Dendritic cell treated with granulocyte-macrophage colony-stimulating factor and Interleukin-4, amounts not matched to agents 40 ng/mL and 50 ng/mL, for 4 days (primary cell): ENCODE measurements around the gene SZT2.
"Not testable (repeated sequence)": the region's sequence is repeated elsewhere in the genome, so short reads cannot be mapped to it uniquely, and the experiment has no call there.

Source experiments
- H3K27ac Mint-ChIP-seq: one replicate; pipeline ENCODE4 v1.8.0; 2022; ENCODE audit warnings: mild to moderate bottlenecking, mixed read lengths
- H3K27me3 Mint-ChIP-seq: one replicate; pipeline ENCODE4 v1.8.0; 2022; ENCODE audit warnings: mild to moderate bottlenecking, mixed read lengths
- H3K36me3 Mint-ChIP-seq: one replicate; pipeline ENCODE4 v1.8.0; 2022; ENCODE audit warnings: low read depth, mixed read lengths
- H3K4me1 Mint-ChIP-seq: one replicate; pipeline ENCODE4 v1.8.0; 2022; ENCODE audit warnings: low read depth, mixed read lengths
- H3K4me3 Mint-ChIP-seq: one replicate; pipeline ENCODE4 v1.8.0; 2022; ENCODE audit warnings: mild to moderate bottlenecking, moderate library complexity, mixed read lengths
- H3K9me3 Mint-ChIP-seq: one replicate; pipeline ENCODE4 v1.8.0; 2022; ENCODE audit warnings: mixed read lengths
- intact Hi-C: fragments of 100-400 bp; cut with micrococcal nuclease; formaldehyde crosslinking; loops from one replicate; pipeline ENCODE4 v1.15.0; 2022

The SZT2 gene

DNA sequence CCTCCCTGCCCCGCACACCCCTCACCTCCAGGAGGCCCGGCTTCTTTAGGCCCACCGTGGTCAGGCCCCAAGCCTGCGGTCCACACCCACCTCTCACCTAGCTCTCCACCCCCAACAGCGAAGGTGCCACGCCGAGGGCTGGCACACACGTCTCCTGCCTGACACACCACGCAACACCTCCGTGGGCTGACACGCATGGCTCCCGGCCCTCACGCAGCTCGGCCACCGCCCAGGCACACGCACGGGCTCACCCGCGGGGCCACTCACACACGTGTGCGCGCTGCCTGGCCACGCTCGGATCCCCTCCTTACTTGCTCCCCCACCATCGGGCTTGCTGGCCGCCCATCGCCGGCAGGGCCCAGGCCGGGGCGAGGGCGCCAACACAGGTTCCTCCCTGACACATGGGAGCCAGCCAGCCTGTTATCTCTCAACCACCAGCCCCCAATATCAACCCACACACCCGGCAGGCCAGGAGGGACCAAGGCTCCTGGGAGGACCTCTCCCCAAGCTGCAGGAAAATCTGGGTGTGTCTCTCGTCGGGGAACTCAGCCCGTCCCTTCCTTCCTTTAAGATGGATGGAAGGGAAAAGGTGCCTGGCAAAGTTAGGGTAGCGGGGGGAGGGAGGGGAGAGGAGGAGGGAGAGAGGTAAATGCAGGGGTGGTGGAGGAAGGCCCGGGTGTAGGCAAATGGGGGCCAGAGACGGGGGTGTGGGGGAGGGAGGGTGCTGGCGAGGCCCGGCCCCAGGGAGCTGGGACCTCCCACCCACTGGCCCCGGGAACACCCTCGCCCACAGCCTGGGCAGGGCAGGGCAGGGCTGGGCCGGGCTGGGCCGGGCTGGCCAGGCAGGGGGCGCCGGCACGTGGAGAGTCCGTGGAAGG lies 22.4 kb upstream of the SZT2 start:
- peak overlapping the region; percentile 96 for H3K4me3 Mint-ChIP-seq
- H3K4me1 Mint-ChIP-seq = peaks cover 64% of the 10 kb centered on the region

DNA sequence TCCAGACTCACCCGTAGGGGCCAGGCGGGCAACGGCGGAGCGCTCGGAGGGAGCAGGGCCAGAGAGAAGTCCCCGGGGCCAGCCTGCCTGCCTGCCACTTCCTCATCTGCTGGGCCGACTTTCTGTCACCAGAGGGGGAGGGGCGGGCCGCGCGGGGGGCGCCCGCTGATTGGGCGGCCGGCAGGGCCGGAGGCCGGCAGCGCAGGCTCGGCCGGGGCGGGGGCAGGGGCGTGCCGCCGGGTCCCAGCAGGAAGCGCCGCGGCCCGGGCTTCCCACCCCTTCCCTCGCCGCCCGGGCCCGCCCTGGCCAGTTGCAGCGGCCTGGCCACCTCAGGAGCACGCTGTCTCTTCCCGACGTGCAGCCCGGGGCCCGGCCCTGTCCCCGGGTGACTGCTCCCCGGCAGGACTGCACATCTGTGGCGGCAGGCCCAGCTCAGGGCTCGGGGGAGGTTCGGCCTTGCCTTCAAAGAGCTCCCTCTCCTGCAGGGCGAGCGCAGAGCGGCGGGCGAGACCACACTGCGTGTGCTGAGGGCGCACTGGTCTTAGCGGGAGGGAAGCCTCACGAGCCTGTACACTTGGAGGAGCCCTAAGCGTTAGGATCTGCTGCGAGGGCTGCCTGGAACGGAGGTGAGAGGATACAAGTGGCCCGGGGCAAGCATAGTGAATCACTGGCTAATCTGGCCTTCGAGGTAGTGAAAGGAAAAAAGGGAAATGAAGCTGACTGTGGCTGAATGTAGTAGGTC lies 21.6 kb upstream of the SZT2 start, which contains the start of gene ELOVL1:
ELOVL1 (minus strand) TSS at position 108 of the 742 bp plus-strand sequence. CDS start 2,402 bp downstream, outside the sequence.
- peaks cover 58% of the 10 kb centered on the region for H3K36me3 Mint-ChIP-seq
- H3K27me3 Mint-ChIP-seq = no peaks in the 10 kb centered on the region
- H3K4me1 Mint-ChIP-seq = peaks cover 56% of the 10 kb centered on the region
- peak within 1 kb of the TSS; percentile 98 for H3K4me3 Mint-ChIP-seq
- no peaks in the 10 kb centered on the region for H3K9me3 Mint-ChIP-seq
- intact Hi-C loops = loop anchor here (1.0 kb wide), 2 partner anchors 10 to 13 kb away; partner anchors contain the start of gene CDC20
- H3K27ac Mint-ChIP-seq = peak within 1 kb of the TSS; percentile 99

More for the DNA sequence above, 22.4 kb upstream of the SZT2 start:
- H3K27ac Mint-ChIP-seq = peak overlapping the region; percentile 99
- no peaks in the 10 kb centered on the region for H3K9me3 Mint-ChIP-seq
- no peaks in the 10 kb centered on the region for H3K27me3 Mint-ChIP-seq
- peaks cover 66% of the 10 kb centered on the region for H3K36me3 Mint-ChIP-seq
- intact Hi-C loops = no loop called here

DNA sequence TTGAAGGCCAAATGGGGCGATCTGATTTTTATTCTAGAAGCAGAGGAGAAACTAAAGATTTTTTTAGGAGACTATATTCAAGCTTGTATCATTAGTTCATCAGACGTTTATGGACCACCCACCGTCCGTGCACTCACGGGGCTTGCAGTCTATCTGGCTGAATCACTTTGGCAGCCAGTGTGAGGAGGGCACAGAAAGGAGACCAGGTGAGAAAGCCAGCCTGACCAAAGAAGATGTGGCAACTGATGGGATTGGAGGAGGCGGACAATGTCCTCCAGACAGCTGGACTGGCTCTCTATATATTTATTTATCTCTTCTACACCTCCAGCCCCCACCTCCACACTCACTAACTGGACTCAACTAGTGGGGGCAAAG lies 21.1 kb upstream of the SZT2 start:
- H3K4me3 Mint-ChIP-seq = peak overlapping the region; percentile 98
- peaks cover 51% of the 10 kb centered on the region for H3K4me1 Mint-ChIP-seq
- no peaks in the 10 kb centered on the region for H3K9me3 Mint-ChIP-seq
- peaks cover 52% of the 10 kb centered on the region for H3K36me3 Mint-ChIP-seq
- intact Hi-C loops = loop anchor here (1.0 kb wide), 2 partner anchors 10 to 13 kb away; partner anchors contain the start of gene CDC20
- H3K27me3 Mint-ChIP-seq = no peaks in the 10 kb centered on the region
- H3K27ac Mint-ChIP-seq = peak overlapping the region; percentile 99

DNA sequence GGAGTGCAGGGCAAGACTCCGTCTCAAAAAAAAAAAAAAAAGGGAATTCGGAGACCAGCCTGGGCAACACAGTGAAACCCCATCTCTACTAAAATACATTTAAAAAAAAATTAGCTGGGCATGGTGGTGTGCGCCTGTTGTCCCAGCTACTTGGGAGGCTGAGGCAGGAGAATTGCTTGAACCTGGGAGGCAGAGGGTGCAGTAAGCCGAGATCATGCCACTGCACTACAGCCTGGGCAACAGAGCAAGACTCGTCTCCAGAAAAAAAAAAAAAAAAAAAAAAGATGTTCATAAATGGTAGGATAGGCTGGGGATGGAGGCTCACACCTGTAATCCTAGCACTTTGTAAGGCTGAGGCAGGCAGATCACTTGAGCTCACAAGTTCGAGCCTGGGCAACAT lies 19.9 kb upstream of the SZT2 start:
- H3K9me3 Mint-ChIP-seq = not testable (repeated sequence)

DNA sequence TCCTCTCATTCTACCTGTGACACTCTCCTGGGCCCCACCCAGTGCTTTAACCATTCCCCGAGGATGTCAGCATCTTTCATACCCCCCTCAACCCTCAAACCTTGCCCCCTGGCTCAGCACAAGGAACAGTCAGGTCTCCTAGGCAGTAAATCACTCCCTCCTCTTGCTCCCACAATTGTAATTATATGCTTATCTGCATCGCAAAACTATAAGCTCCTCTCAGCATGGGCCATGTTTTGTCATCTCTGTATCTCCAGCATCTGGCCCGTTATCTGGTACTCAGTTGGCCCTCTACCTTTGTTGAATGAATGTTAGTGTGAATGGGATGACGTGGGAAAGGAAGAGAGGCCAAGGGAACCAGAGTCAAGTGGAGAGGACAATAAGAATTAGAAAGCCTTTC lies 19.1 kb upstream of the SZT2 start:
- intact Hi-C loops = no loop called here
- Mint-ChIP-seq H3K4me1 (peaks cover 36% of the 10 kb centered on the region), H3K9me3 (no peaks in the 10 kb centered on the region), H3K27ac (peak overlapping the region; percentile 23), H3K27me3 (no peaks in the 10 kb centered on the region), H3K36me3 (peaks cover 33% of the 10 kb centered on the region), H3K4me3 (no peak overlapping the region)

More for the DNA sequence above, 19.9 kb upstream of the SZT2 start:
- H3K36me3 Mint-ChIP-seq = peaks cover 40% of the 10 kb centered on the region
- H3K4me3 Mint-ChIP-seq, intact Hi-C loops, H3K27me3 Mint-ChIP-seq, H3K27ac Mint-ChIP-seq: not testable (repeated sequence)
- peaks cover 39% of the 10 kb centered on the region for H3K4me1 Mint-ChIP-seq

DNA sequence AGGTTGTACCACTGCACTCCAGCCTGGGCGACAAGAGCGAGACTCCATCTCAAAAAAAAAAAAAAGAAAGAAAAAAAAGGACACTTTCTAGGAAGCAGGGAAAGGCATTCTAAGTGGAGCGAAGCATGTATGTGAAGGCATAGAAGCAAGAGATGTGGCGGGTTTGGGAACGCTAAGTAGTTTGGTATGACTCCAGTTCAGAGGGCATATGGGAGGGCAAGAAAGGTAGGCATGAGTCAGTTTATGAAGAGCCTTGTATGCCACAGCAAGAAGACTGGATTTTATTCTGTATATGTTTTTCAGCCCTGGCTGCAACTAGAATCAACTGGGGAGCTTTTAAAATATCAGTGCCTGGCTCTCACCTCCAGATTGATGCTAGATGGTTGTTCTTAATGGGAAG lies 17.5 kb upstream of the SZT2 start:
- Mint-ChIP-seq H3K4me1 (peaks cover 30% of the 10 kb centered on the region), H3K27me3 (no peaks in the 10 kb centered on the region), H3K4me3 (no peak overlapping the region), H3K36me3 (peaks cover 26% of the 10 kb centered on the region), H3K27ac (no peak overlapping the region), H3K9me3 (no peaks in the 10 kb centered on the region)
- intact Hi-C loops = no loop called here

DNA sequence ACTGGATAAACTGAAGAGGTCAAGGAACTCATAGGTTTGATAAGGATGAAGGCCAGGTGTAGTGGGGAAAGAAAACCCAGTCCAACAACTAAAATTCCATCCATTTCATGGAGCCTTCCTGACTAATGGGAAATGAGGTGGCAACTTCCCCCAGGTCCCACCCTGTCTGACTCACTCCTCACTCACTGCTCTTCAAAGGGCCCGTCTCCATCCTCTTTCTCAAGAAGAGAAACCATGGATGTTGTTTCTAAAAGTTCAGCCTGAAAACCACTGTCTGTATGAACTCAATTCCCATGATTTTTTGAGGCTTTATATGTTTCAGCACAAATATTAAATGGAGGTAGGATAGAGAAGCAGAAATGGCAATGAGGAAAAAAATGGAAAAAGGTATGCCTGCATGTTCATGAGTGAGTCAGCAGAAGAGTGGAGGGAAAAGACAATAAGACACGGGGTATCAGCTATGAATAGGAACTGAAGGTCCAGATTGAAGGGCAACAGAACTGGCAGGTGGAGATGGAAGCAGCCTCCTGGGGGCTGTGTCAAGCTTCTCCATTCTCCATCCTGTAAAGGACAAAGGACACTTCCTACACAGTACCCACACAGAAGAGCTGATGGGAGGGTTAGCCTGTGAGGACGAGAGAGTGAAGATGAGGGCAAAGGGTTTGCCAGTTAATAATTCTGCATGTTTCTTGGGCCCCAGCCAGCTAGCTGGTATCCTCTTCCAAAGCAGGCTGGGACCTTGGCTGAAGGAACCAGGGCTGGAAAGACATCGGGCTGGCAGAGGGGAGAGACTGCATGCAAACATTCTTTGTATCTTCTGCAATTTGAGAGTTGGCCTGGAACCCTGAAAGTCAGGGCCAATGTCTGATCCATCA lies 16.4 kb upstream of the SZT2 start:
- peaks cover 31% of the 10 kb centered on the region for H3K4me1 Mint-ChIP-seq
- intact Hi-C loops = no loop called here
- no peak overlapping the region for H3K27ac Mint-ChIP-seq
- no peak overlapping the region for H3K4me3 Mint-ChIP-seq
- peaks cover 24% of the 10 kb centered on the region for H3K36me3 Mint-ChIP-seq
- no peaks in the 10 kb centered on the region for H3K27me3 Mint-ChIP-seq
- no peaks in the 10 kb centered on the region for H3K9me3 Mint-ChIP-seq

DNA sequence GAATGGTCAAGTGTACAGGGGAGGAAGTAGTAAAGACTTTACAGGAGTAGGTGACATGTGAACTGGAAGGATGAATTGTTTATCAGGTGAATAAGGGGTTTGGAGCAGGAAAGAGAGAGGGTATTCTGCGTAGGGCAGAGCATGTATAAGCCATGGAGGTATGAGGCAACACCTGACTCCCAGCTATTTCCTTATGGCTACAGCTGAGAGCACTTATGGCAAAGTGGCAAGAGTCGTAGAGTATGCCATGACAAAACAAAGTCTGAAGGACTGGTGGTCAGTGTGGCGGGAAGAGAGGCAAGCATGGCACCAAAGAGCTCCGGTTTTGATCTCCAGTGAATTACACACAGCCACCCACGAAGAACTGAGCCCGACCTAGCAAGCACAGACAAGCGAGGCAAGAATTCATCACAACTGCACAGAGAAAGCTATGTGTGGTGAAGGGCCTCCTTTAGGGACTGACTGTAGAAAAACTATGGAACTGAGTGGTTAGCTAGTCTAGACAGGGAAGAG lies 12.9 kb upstream of the SZT2 start:
- peaks cover 48% of the 10 kb centered on the region for H3K4me1 Mint-ChIP-seq
- no peak overlapping the region for H3K4me3 Mint-ChIP-seq
- H3K36me3 Mint-ChIP-seq = peaks cover 44% of the 10 kb centered on the region
- H3K9me3 Mint-ChIP-seq = no peaks in the 10 kb centered on the region
- H3K27ac Mint-ChIP-seq = peak overlapping the region; percentile 29
- H3K27me3 Mint-ChIP-seq = no peaks in the 10 kb centered on the region
- intact Hi-C loops = no loop called here

DNA sequence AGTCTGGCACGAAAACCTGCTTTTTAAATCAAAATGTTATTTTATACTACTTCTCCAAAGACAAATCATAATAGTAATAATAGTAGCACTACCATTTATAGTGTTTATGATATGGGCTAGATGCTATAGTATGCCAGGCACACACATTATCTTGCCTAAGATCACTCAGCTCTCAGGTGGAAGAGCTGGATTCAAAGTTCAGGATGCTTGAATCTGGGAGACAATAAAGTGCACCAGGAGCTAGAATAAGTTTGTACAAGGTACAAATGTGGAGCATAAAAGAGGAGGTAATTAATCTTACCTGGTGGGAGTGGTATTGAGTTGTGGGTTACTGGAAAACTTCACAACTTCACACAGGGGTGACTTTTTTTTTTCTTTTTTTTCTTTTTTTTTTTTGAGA lies 11.9 kb upstream of the SZT2 start:
- Mint-ChIP-seq H3K4me3 (no peak overlapping the region), H3K27ac (no peak overlapping the region), H3K27me3 (no peaks in the 10 kb centered on the region), H3K36me3 (peaks cover 49% of the 10 kb centered on the region), H3K4me1 (peaks cover 58% of the 10 kb centered on the region), H3K9me3 (no peaks in the 10 kb centered on the region)
- intact Hi-C loops = no loop called here

DNA sequence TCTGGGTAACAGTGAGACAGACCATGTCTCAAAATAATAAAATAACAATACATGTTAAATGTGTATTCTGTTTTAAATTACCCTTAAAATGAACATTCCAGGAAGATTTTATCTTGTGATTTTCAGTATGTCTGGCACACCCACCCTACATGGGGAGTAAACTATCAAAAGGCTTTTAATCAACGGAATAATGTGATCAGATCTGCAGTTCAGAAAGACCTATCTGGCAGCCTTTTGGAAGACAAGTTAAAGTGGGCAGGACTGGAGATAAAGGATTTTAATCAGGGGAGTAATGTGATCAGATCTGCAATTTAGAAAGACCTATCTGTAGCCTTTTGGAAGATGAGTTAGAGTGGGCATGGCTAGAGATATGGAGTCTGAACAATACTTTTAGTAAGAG lies 10.2 kb upstream of the SZT2 start:
- peaks cover 66% of the 10 kb centered on the region for H3K36me3 Mint-ChIP-seq
- H3K27me3 Mint-ChIP-seq = no peaks in the 10 kb centered on the region
- no peaks in the 10 kb centered on the region for H3K9me3 Mint-ChIP-seq
- H3K27ac Mint-ChIP-seq = peak overlapping the region; percentile 87
- peaks cover 74% of the 10 kb centered on the region for H3K4me1 Mint-ChIP-seq
- H3K4me3 Mint-ChIP-seq = no peak overlapping the region
- intact Hi-C loops = no loop called here

DNA sequence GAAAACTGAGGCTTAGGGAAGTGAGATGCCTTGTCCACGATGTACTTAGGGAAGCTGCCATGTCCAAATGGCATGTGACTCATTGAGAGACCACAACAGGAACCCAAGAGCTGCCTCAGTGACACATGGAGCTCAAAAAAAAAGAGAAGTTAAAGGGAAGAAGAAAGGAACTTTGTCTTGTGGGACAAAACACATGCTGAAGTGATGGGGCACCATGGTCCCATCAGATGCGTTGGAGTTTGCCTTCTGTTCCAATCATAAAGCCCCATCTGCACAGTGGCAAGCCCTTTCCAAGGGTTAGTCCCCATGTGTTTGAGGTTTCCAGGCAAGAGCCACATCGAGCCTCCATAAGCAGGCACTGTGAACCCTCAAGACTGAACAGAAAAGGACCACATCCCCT lies 8.1 kb upstream of the SZT2 start:
- Mint-ChIP-seq H3K9me3 (no peaks in the 10 kb centered on the region), H3K36me3 (peaks cover 84% of the 10 kb centered on the region), H3K27me3 (no peaks in the 10 kb centered on the region), H3K4me3 (no peak overlapping the region), H3K27ac (peak overlapping the region; percentile 87), H3K4me1 (peaks cover 73% of the 10 kb centered on the region)
- intact Hi-C loops = loop anchor here (1.0 kb wide), 1 partner anchor 13 kb away; the partner anchor contains the start of gene ELOVL1

DNA sequence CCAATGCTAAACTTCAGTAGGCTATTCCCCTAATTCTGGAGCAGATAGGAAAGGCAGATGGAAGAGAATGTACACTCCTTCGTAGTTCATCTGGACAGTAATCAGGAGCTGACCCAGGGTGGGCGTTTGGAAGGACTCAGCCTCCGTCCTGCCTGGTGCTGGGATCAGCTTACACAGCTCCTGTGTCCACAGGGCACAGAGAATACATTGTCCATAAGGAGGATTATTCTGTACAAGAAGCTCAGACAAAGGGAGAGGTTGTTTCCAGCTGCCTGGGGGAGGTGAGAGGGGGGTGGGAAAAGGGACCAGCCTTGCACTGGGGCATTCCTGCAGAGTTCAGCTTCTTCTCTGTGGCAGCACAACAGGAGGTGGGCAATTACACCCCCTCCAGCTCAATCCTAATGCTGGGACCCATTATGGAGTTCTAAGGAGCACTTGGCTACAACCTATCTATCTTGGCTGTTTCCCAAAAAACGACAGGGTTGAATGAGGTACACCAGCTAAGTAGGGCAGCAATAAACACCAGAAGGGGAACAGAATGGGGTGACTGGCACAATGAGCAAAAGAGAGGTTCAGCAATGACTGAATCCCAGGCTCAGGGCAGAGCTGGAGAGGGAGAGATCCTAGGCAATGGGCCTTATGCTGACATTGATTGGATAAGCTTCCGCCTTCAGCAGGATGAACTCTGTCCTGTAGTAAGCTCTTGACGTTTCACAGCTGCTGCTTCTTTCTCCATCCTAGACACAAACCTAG lies 7.5 kb upstream of the SZT2 start:
- Mint-ChIP-seq H3K4me1 (peaks cover 75% of the 10 kb centered on the region), H3K4me3 (no peak overlapping the region), H3K27me3 (no peaks in the 10 kb centered on the region), H3K36me3 (peaks cover 86% of the 10 kb centered on the region), H3K9me3 (no peaks in the 10 kb centered on the region), H3K27ac (peak overlapping the region; percentile 87)
- intact Hi-C loops = no loop called here

DNA sequence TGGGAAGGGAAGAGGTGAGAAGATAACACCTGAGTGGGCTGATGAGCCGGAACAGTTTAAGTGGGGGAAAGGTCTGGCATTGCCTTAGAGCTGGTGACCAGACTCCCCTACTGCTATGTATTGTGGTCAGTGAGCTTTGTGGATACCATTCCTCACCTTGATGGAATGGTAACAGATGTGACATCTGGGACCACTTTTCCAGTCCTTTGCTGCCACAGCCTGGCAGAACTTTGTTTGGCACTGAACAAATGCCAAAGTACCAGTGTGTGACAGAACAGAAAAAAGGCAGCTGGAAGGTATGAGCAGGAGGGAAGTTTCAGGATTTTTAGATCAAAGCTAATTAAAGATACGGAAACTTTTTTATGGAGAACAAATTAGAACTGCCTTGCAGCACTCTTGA lies 6.2 kb upstream of the SZT2 start:
- Mint-ChIP-seq H3K27me3 (no peaks in the 10 kb centered on the region), H3K4me3 (no peak overlapping the region), H3K9me3 (no peaks in the 10 kb centered on the region), H3K36me3 (peaks cover 91% of the 10 kb centered on the region), H3K27ac (peak overlapping the region; percentile 87), H3K4me1 (peaks cover 80% of the 10 kb centered on the region)
- intact Hi-C loops = no loop called here
